NCI-H510A treated with DMSO at 0.1 percent for 48 hours (cell line): ENCODE data around the gene DOCK11.
"Not testable (repeated sequence)": the region's sequence is repeated elsewhere in the genome, so short reads cannot be mapped to it uniquely, and the experiment has no call there.

Experiments used
- DNase-seq: peaks from one replicate; lab custom pipeline; 2025; lab: John Stamatoyannopoulos, UW

The DOCK11 gene

GRCh38 chrX:118694638-118695037 is 199.0 kb downstream of the DOCK11 start:
- DNase-seq, result no peak

- no peak for DNase-seq
Observed at GRCh38 chrX:118698516-118699170, 203.0 kb downstream of the DOCK11 start.

- no peak for DNase-seq
Observed at GRCh38 chrX:118702741-118703140, 207.1 kb downstream of the DOCK11 start.

- no peak for DNase-seq
Observed at GRCh38 chrX:118706681-118707080, 211.1 kb downstream of the DOCK11 start.

- DNase-seq, result no peak
Observed at GRCh38 chrX:118714521-118714920, 218.9 kb downstream of the DOCK11 start.

GRCh38 chrX:118715917-118716316 is 220.3 kb downstream of the DOCK11 start:
- DNase-seq, result not testable (repeated sequence)

- DNase-seq, result not testable (repeated sequence)
Observed at GRCh38 chrX:118716833-118717232, 221.2 kb downstream of the DOCK11 start.

- no peak for DNase-seq
Observed at GRCh38 chrX:118717678-118718391, 222.2 kb downstream of the DOCK11 start.

GRCh38 chrX:118718737-118719136 is 223.1 kb downstream of the DOCK11 start:
- DNase-seq, result no peak

GRCh38 chrX:118720058-118720707 is 224.6 kb downstream of the DOCK11 start:
- DNase-seq, result no peak

- no peak for DNase-seq
Observed at GRCh38 chrX:118723376-118723775, 227.8 kb downstream of the DOCK11 start.

GRCh38 chrX:118724365-118724764 is 228.8 kb downstream of the DOCK11 start:
- DNase-seq, result no peak

GRCh38 chrX:118724775-118725174 is 229.2 kb downstream of the DOCK11 start:
- DNase-seq, result no peak

GRCh38 chrX:118726396-118726795 is 230.8 kb downstream of the DOCK11 start:
- no peak for DNase-seq

GRCh38 chrX:118726887-118727685 is 231.5 kb downstream of the DOCK11 start, which contains the start of gene IL13RA1:
TSS of gene IL13RA1 (plus strand) at chrX:118727606. CDS start at chrX:118727639, 33 bp downstream.
- peak; percentile 72 for DNase-seq

GRCh38 chrX:118727686-118728339 is 232.2 kb downstream of the DOCK11 start:
- DNase-seq, result peak; percentile 23

- peak; percentile 8 for DNase-seq
Observed at GRCh38 chrX:118729042-118729652, 233.5 kb downstream of the DOCK11 start.

GRCh38 chrX:118730500-118731247 is 235.1 kb downstream of the DOCK11 start:
- no peak for DNase-seq

GRCh38 chrX:118732551-118732950 is 236.9 kb downstream of the DOCK11 start:
- not testable (repeated sequence) for DNase-seq

- DNase-seq, result no peak
Observed at GRCh38 chrX:118734909-118735308, 239.3 kb downstream of the DOCK11 start.
